T-helper 9 cell (primary cell): Measurements from ENCODE around the gene SEL1L.
A peak's percentile ranks its signal among the peaks of the same experiment; 100 is the strongest.
"Not testable (repeated sequence)": the region's sequence is repeated elsewhere in the genome, so short reads cannot be mapped to it uniquely, and the experiment has no call there.

ENCODE experiments used
- DNase-seq: peaks from one replicate; pipeline ENCODE4 v3.0.0-alpha.2; 2020

The SEL1L gene

GRCh38 chr14:81440041-81440440 is 93.6 kb downstream of the SEL1L start:
- DNase-seq, result no peak

GRCh38 chr14:81437244-81437643 is 96.4 kb downstream of the SEL1L start:
- DNase-seq, result no peak

DNA sequence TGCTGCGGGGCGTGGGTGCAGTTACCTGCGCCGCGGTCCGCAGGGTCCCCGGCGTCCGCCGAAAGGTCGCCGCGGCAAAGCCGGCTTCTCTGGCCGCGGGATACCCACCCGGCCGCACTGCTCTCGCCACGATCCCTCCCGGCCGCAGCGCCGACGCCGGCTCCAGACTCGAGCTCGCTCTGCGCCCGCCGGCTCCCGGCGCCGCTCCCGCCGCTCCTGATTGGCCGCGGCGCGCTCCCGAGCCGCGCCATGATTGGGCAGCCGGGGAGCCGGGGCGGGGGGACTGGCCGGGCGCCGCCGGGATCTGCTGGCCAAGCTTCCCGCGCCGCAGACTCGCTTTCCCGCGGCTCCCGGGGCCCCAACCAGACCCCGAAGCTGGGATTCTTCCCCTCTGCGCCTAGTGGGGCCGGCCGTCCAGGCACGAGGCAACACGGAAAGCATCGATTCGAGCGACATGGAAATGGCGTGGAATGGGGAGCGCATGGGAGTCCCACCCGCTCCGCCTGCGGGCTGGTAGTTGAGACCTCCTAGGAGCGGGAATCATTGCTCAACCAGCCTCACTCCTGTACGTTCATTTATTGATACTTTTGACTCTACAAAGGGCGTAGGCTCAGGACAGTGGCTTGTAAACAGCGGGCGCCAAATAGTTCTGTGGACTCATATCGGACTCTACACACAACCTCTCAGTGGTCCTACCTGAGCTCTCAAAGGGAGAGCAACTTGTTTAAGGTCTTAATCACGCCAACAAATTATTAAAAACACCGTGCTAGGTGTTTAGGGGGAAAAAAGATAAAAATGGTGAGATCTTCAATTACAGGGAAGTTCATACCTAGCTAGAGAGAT is 97.1 kb downstream of the SEL1L start:
- DNase-seq, result peak; percentile 6

GRCh38 chr14:81435391-81436295 is 98.0 kb downstream of the SEL1L start:
- peak; percentile 3 for DNase-seq

DNA sequence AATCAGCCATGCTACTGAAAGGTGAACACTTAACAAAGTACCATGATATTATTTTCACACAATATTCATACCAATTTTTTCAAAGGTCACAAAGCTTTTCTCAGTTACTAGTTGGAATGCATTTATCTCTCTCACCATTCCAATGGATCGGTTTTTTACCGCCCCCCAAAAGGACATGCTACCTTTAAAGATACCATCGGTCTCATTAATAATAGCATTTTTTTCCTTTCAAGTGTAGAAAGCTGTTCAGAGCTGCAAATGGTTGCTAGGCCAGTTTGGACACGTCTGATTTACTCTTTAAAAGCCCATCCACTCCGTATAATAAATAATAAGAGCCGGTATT is 98.6 kb downstream of the SEL1L start:
- DNase-seq, result no peak

GRCh38 chr14:81434230-81434629 is 99.4 kb downstream of the SEL1L start:
- no peak for DNase-seq

- no peak for DNase-seq
Observed at GRCh38 chr14:81433378-81433777, 100.3 kb downstream of the SEL1L start.

GRCh38 chr14:81432219-81432661 is 101.4 kb downstream of the SEL1L start:
- DNase-seq, result no peak

GRCh38 chr14:81430235-81430634 is 103.4 kb downstream of the SEL1L start:
- no peak for DNase-seq

GRCh38 chr14:81429749-81430148 is 103.9 kb downstream of the SEL1L start:
- DNase-seq, result not testable (repeated sequence)

DNA sequence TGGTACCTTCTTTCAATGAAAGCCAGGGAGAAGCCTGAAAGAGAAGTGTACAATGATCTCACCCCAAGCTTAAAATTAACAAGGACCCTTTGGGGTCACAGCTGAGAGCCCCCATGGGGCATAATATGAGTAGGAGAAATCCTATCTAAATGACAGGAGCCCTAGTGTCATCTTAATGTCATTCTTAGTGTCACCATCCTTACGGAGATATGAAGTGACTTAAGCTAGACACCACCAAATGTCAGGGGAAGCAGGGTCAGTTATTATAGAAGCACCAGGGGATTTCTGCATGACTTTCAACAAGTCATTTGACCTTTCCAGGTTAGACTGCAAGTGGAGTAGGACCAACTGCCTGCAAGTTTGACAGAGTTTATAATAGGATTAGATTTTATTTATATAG is 104.6 kb downstream of the SEL1L start:
- no peak for DNase-seq

- DNase-seq, result no peak
Observed at GRCh38 chr14:81427348-81428058, 106.2 kb downstream of the SEL1L start.

GRCh38 chr14:81423504-81423903 is 110.1 kb downstream of the SEL1L start:
- DNase-seq, result no peak
